Transverse colon (tissue), 3 donors: ENCODE data around the gene RNFT2.

Experiments
- POLR2A ChIP-seq: fragments of 450-650 bp; IDR thresholded peaks from one replicate; pipeline ENCODE4 v1.6.1; 2016; ENCODE audit warnings: antibody characterized with exemption, mild to moderate bottlenecking, moderate library complexity
- TF ChIP-seq, protein P1 (sequence below), 5 experiments: fragments of 200-600 bp in 3 of 5; fragments of 450-650 bp in 2 of 5; sonication (generic) in 3 of 5; IDR thresholded peaks; 1 replicate in 2 of 5; 2 replicates in 3 of 5; pipeline ENCODE4 v1.5.1; 2016 to 2017; ENCODE audit warnings: antibody characterized with exemption in 5 of 5, inconsistent platforms in 3 of 5, mild to moderate bottlenecking in 2 of 5, moderate library complexity in 1 of 5

DNA sequence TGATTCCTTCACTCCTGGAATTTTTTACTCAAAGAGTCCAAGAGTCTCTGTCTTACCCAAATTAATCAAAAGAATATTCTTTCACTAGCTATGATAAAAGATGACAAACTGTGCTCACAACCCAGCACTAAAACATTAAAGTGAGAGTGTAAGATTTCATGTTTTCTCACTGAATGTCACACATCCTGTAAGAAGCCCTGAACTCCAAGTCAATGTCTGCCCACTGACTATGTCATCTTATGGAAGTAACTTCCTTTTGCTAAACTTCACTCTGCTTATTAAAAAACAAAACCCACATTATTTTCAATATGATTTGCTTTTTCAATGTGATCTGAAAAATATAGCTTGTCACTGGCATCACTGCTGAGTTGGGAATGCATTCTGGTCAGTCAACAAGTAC, 15.9 kb upstream of the RNFT2 start:
- TF ChIP-seq, protein P1, sequence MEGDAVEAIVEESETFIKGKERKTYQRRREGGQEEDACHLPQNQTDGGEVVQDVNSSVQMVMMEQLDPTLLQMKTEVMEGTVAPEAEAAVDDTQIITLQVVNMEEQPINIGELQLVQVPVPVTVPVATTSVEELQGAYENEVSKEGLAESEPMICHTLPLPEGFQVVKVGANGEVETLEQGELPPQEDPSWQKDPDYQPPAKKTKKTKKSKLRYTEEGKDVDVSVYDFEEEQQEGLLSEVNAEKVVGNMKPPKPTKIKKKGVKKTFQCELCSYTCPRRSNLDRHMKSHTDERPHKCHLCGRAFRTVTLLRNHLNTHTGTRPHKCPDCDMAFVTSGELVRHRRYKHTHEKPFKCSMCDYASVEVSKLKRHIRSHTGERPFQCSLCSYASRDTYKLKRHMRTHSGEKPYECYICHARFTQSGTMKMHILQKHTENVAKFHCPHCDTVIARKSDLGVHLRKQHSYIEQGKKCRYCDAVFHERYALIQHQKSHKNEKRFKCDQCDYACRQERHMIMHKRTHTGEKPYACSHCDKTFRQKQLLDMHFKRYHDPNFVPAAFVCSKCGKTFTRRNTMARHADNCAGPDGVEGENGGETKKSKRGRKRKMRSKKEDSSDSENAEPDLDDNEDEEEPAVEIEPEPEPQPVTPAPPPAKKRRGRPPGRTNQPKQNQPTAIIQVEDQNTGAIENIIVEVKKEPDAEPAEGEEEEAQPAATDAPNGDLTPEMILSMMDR (IDR thresholded peaks at IDR 0.05) = no peak
- no peak for TF ChIP-seq POLR2A
